B cell (primary cell): ENCODE data around the gene NINJ2. TPM values are rescaled to one million over a fixed set of nuclear protein-coding genes. Genes with fewer than 3 reads are reported as not detected.

Experiments
- ATAC-seq: fragments of 200-7000 bp; cut with Tn5 transposase; one replicate; pipeline ENCODE4 v1.10.0; 2021; ENCODE audit warnings: low read depth, mild to moderate bottlenecking, moderate number of reproducible peaks, moderate library complexity
- CTCF ChIA-PET: fragments of 350-600 bp; sonication (Branson Sonifier 250); formaldehyde crosslinking; loops from one replicate; lab custom pipeline; 2021; ENCODE audit warnings: antibody characterized with exemption, inconsistent platforms; lab: Charles Lee
- POLR2A ChIA-PET: fragments of 350-600 bp; sonication (Branson Sonifier 250); formaldehyde crosslinking; loops from one replicate; lab custom pipeline; 2021; ENCODE audit warnings: antibody characterized with exemption; lab: Charles Lee
- DNase-seq: peaks from one replicate; pipeline ENCODE4 v3.0.0; 2013
- H2AFZ ChIP-seq: 2 replicates; pipeline ENCODE4 v1.6.1; 2012; ENCODE audit warnings: mild to moderate bottlenecking, low read depth, low read length; ENCODE audit not compliant: insufficient read depth, poor library complexity, severe bottlenecking
- H3K27ac ChIP-seq, 2 donors: 1 replicate in 1 of 2; 2 replicates in 1 of 2; pipeline ENCODE4 v1.5.1; 2012 to 2013; ENCODE audit warnings: low read length in 2 of 2, mild to moderate bottlenecking in 2 of 2, moderate library complexity in 1 of 2
- H3K27me3 ChIP-seq, 4 experiments: fragments of 200-600 bp in 1 of 4; sonication (generic) in 1 of 4; replicated peaks in 1 of 4; 1 replicate in 2 of 4; 2 replicates in 2 of 4; pipeline versions ENCODE4 v1.6.1 to v1.7.0; 2013 to 2016; ENCODE audit warnings: low read length in 3 of 4, mild to moderate bottlenecking in 2 of 4, mixed read lengths in 1 of 4, moderate library complexity in 1 of 4; ENCODE audit not compliant: insufficient read depth in 4 of 4, control insufficient read depth in 3 of 4; ENCODE audit errors: control extremely low read depth in 1 of 4
- H3K36me3 ChIP-seq, 2 experiments: replicated peaks in 1 of 2; 1 replicate in 1 of 2; 2 replicates in 1 of 2; pipeline versions ENCODE4 v1.6.1 to v1.7.1; 2013; ENCODE audit warnings: low read length in 1 of 2; ENCODE audit not compliant: insufficient read depth in 2 of 2, control insufficient read depth in 1 of 2; ENCODE audit errors: control extremely low read depth in 1 of 2, extremely low read depth in 1 of 2
- H3K4me1 ChIP-seq, 2 donors: fragments of 200-600 bp in 1 of 2; sonication (generic) in 1 of 2; 1 replicate in 1 of 2; 2 replicates in 1 of 2; pipeline versions ENCODE4 v1.5.1 to v1.6.1; 2013 to 2017; ENCODE audit warnings: low read length in 2 of 2; ENCODE audit not compliant: control insufficient read depth in 2 of 2, insufficient read depth in 2 of 2
- H3K4me2 ChIP-seq: replicated peaks from 2 replicates; pipeline ENCODE3; 2012; ENCODE audit warnings: mild to moderate bottlenecking, low read depth, low read length; ENCODE audit not compliant: poor library complexity, severe bottlenecking
- H3K4me3 ChIP-seq, 5 experiments: fragments of 200-600 bp in 1 of 5; sonication (generic) in 1 of 5; 1 replicate in 3 of 5; 2 replicates in 2 of 5; pipeline versions ENCODE4 v1.5.1 to v1.7.0; 2011 to 2016; ENCODE audit warnings: low read length in 4 of 5, mild to moderate bottlenecking in 4 of 5, low read depth in 2 of 5, control low read depth in 1 of 5, moderate library complexity in 1 of 5; ENCODE audit not compliant: insufficient read depth in 1 of 5; ENCODE audit errors: control extremely low read depth in 1 of 5, extremely low read depth in 1 of 5
- H3K79me2 ChIP-seq: fragments of 200-600 bp; sonication (generic); one replicate; pipeline ENCODE4 v1.6.0; 2016; ENCODE audit warnings: low read length; ENCODE audit not compliant: control insufficient read depth, insufficient read depth
- H3K9ac ChIP-seq: fragments of 200-600 bp; sonication (generic); 2 replicates; pipeline ENCODE4 v1.6.1; 2017; ENCODE audit warnings: mild to moderate bottlenecking, low read length, moderate library complexity
- H3K9me3 ChIP-seq, 3 donors: one replicate each; pipeline versions ENCODE4 v1.6.1 to v1.7.1; 2013; ENCODE audit warnings: low read length in 2 of 3; ENCODE audit not compliant: control insufficient read depth in 2 of 3, insufficient read depth in 1 of 3; ENCODE audit errors: control extremely low read depth in 1 of 3
- H4K20me1 ChIP-seq: 2 replicates; pipeline ENCODE4 v1.6.0; 2012; ENCODE audit warnings: mild to moderate bottlenecking, low read length; ENCODE audit not compliant: insufficient read depth, control insufficient read depth, poor library complexity, severe bottlenecking
- H3K27ac Mint-ChIP-seq: one replicate; pipeline ENCODE4 v1.8.0; 2021; ENCODE audit warnings: mixed read lengths
- H3K27me3 Mint-ChIP-seq: one replicate; pipeline ENCODE4 v1.8.0; 2021; ENCODE audit warnings: mixed read lengths
- H3K4me1 Mint-ChIP-seq: one replicate; pipeline ENCODE4 v1.8.0; 2021; ENCODE audit warnings: mixed read lengths
- H3K4me3 Mint-ChIP-seq: one replicate; pipeline ENCODE4 v1.8.0; 2021; ENCODE audit warnings: mixed read lengths
- H3K9me3 Mint-ChIP-seq: one replicate; pipeline ENCODE4 v1.8.0; 2022; ENCODE audit warnings: mixed read lengths; ENCODE audit not compliant: insufficient read depth
- CTCF ChIP-seq: fragments of 200-600 bp; IDR thresholded peaks from one replicate; pipeline ENCODE4 v1.8.0; 2022; ENCODE audit warnings: antibody characterized with exemption, mild to moderate bottlenecking
- EZH2 ChIP-seq: IDR thresholded peaks from 2 replicates; pipeline ENCODE4 v1.6.1; 2012; ENCODE audit warnings: borderline replicate concordance, low read depth, mild to moderate bottlenecking, moderate library complexity, low read length; ENCODE audit not compliant: insufficient read depth, poor library complexity, severe bottlenecking
- WGBS: methylation state at CpG from one replicate; pipeline ENCODE4 v1.1.5; 2013; ENCODE audit warnings: missing lambda C conversion rate; ENCODE audit not compliant: insufficient coverage; 5-methylcytosine and 5-hydroxymethylcytosine counted together
- intact Hi-C: fragments of 100-400 bp; cut with micrococcal nuclease; formaldehyde crosslinking; loops from one replicate; pipeline ENCODE4 v1.10.0; 2022
- polyA plus RNA-seq: library from polyadenylated mRNA; depleted of rRNA; stranded (reverse); fragments of >200 nt; gene quantifications from 2 replicates; pipeline ENCODE4 v1.2.3, GENCODE V29; 2012
- total RNA-seq, 2 donors: library from RNA; stranded (reverse); fragments of 120-200 nt in 1 of 2; gene quantifications; 1 replicate in 1 of 2; 2 replicates in 1 of 2; pipeline versions ENCODE4 v1.2.3 to v1.2.4, GENCODE V29; 2013 to 2022

NINJ2 gene
- total and polyA plus RNA-seq, 2 donors (not counting 1 experiment from before 2014, with no cell fraction given): 2.9 to 10.2 TPM

- intact Hi-C loops: loop anchor here (1.0 to 10.0 kb wide), 7 partner anchors 15 to 301 kb away; partner anchors contain the start of gene RAD52
- Histone ChIP-seq H3K27ac (peak overlapping the region; percentile 94 to 96), H3K4me2 (peak overlapping the region; percentile 93), H2AFZ (peak overlapping the region; percentile 91), H3K9me3 (peaks cover 0 to 3% (median 0%) of the 10 kb centered on the region in 3 donors), H3K4me1 (peaks cover 29 to 44% of the 10 kb centered on the region in 2 donors), H3K4me3 (peak overlapping the region; percentile 56 to 80 (median 78)), H3K27me3 (no peaks in the 10 kb centered on the region), H4K20me1 (no peaks in the 10 kb centered on the region), H3K79me2 (no peaks in the 10 kb centered on the region), H3K9ac (peak overlapping the region; percentile 79), H3K36me3 (peaks cover 0 to 3% of the 10 kb centered on the region in 2 experiments)
- Mint-ChIP-seq H3K4me1 (peaks cover 50% of the 10 kb centered on the region), H3K9me3 (no peaks in the 10 kb centered on the region), H3K4me3 (peak overlapping the region; percentile 89), H3K27me3 (no peaks in the 10 kb centered on the region), H3K27ac (peak overlapping the region; percentile 99)
- ATAC-seq: no peak
- TF ChIP-seq CTCF (no peak), EZH2 (no peak)
- ChIA-PET CTCF (interaction anchor here (1.2 to 2.8 kb wide), 6 partner anchors 25 to 111 kb away, joined by 3 to 28 read pairs (median 8); partner anchors contain the start of gene WNK1), POLR2A (interaction anchor here (0.6 to 3.3 kb wide), 5 partner anchors 42 to 140 kb away, joined by 4 to 25 read pairs (median 6); partner anchors contain the start of gene WNK1)
- no peak for DNase-seq
- WGBS: 20% methylated on average over 25 of the region's 33 CpGs
These were observed 19.6 kb downstream of the NINJ2 start for GRCh38 chr12:643475-644302.
